Lung (tissue), 12 donors: ENCODE results near the gene SAG. TPM values are rescaled to one million over a fixed set of nuclear protein-coding genes. Genes with fewer than 3 reads are reported as not detected.

Experiments
- ATAC-seq: fragments of 200-7000 bp; cut with Tn5 transposase; one replicate; pipeline ENCODE4 v1.9.1; 2020; ENCODE audit warnings: moderate number of reproducible peaks; ENCODE audit not compliant: insufficient read depth, low FRiP score
- DNase-seq, 3 donors: peaks; one replicate each; pipeline ENCODE4 v3.0.0-alpha.2; 2013 to 2017
- H3K27ac ChIP-seq, 2 donors: one replicate each; pipeline ENCODE4 v1.5.1; 2013; ENCODE audit warnings: mild to moderate bottlenecking in 2 of 2, moderate library complexity in 2 of 2, control low read depth in 1 of 2, inconsistent platforms in 1 of 2, low read depth in 1 of 2, low read length in 1 of 2
- H3K27me3 ChIP-seq, 3 donors: one replicate each; pipeline ENCODE4 v1.5.1; 2013; ENCODE audit warnings: low read length in 2 of 3; ENCODE audit not compliant: control insufficient read depth in 3 of 3, insufficient read depth in 3 of 3
- H3K36me3 ChIP-seq, 4 donors: one replicate each; pipeline ENCODE4 v1.5.1; 2013; ENCODE audit warnings: low read length in 4 of 4, mild to moderate bottlenecking in 1 of 4, moderate library complexity in 1 of 4; ENCODE audit not compliant: control insufficient read depth in 4 of 4, insufficient read depth in 4 of 4
- H3K4me1 ChIP-seq, 5 donors: one replicate each; pipeline ENCODE4 v1.5.1; 2013; ENCODE audit warnings: low read length in 5 of 5, mild to moderate bottlenecking in 2 of 5, moderate library complexity in 1 of 5; ENCODE audit not compliant: control insufficient read depth in 5 of 5, insufficient read depth in 5 of 5
- H3K4me3 ChIP-seq: one replicate; pipeline ENCODE4 v1.5.1; 2013; ENCODE audit warnings: mild to moderate bottlenecking, control low read depth, moderate library complexity
- H3K9ac ChIP-seq, 2 donors: one replicate each; pipeline ENCODE4 v1.5.1; 2013; ENCODE audit warnings: low read length in 2 of 2, control low read depth in 1 of 2; ENCODE audit not compliant: insufficient read depth in 1 of 2
- H3K9me3 ChIP-seq, 4 donors: one replicate each; pipeline ENCODE4 v1.5.1; 2013; ENCODE audit warnings: low read length in 3 of 4, mild to moderate bottlenecking in 1 of 4, moderate library complexity in 1 of 4; ENCODE audit not compliant: control insufficient read depth in 4 of 4, insufficient read depth in 3 of 4
- WGBS, 2 donors: extraction: QIAGEN DNeasy Blood & Tissue Kit; methylation state at CpG; one replicate each; pipeline ENCODE4 v1.1.7; 2013; 5-methylcytosine and 5-hydroxymethylcytosine counted together
- polyA plus RNA-seq, 2 donors: library from polyadenylated mRNA; stranded (reverse); fragments of 200-250 nt; gene quantifications; one replicate each; pipeline ENCODE4 v1.2.1, GENCODE V29; 2013
- total RNA-seq, 2 donors: library from RNA; depleted of rRNA in 1 of 2; stranded (reverse); fragments of >200 nt in 1 of 2; gene quantifications; one replicate each; pipeline ENCODE4 v1.2.1, GENCODE V29; 2014 to 2021
- TF ChIP-seq, protein P1 (sequence below): IDR thresholded peaks from 2 replicates; pipeline ENCODE4 v1.5.1; 2012; ENCODE audit warnings: mild to moderate bottlenecking; ENCODE audit errors: control extremely low read depth, extremely low read depth
- donor health status: control.
- donor health status: control.
- donor health status: Bipolar disorder and iron deficiency.
- donor health status: healthy.
- donor health status: DM: yes; HTN: yes; CAD: no.

Gene SAG
- total and polyA plus RNA-seq, 4 donors: 0.03 to 0.46 (median 0.22) TPM; not detected in 1

DNA sequence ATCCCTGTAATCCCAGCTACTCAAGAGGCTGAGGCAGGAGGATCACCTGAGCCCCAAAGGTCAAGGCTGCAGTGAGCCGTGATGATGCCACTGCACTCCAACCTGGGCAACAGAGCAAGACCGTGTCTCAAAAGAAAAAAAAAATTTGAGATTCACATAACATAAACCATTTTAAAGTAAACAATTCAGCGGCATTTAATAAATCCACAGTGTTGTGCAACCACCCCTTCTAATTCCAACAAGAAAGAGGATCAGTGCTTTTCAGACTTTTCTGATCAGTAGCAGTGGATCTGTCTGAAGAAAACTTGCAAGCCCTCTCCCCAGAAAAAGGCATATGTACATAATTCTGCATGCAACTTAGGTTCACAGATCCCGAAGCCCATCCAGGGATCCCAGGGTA is 7.2 kb upstream of the SAG start:
- Histone ChIP-seq H3K36me3 (peaks cover 0 to 8% (median 0%) of the 10 kb centered on the region in 4 donors), H3K4me3 (no peak overlapping the region), H3K4me1 (peaks cover 0 to 4% (median 0%) of the 10 kb centered on the region in 5 donors), H3K27me3 (no peaks in the 10 kb centered on the region), H3K9me3 (no peaks in the 10 kb centered on the region), H3K27ac (no peak overlapping the region), H3K9ac (no peak overlapping the region)
- TF ChIP-seq, protein P1, sequence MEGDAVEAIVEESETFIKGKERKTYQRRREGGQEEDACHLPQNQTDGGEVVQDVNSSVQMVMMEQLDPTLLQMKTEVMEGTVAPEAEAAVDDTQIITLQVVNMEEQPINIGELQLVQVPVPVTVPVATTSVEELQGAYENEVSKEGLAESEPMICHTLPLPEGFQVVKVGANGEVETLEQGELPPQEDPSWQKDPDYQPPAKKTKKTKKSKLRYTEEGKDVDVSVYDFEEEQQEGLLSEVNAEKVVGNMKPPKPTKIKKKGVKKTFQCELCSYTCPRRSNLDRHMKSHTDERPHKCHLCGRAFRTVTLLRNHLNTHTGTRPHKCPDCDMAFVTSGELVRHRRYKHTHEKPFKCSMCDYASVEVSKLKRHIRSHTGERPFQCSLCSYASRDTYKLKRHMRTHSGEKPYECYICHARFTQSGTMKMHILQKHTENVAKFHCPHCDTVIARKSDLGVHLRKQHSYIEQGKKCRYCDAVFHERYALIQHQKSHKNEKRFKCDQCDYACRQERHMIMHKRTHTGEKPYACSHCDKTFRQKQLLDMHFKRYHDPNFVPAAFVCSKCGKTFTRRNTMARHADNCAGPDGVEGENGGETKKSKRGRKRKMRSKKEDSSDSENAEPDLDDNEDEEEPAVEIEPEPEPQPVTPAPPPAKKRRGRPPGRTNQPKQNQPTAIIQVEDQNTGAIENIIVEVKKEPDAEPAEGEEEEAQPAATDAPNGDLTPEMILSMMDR: no peak
- ATAC-seq (no peak), DNase-seq (peak in 2 of 3 donors; percentile 22 to 49)
- WGBS, 2 donors: 71 to 77% methylated on average over 4 of the region's 4 CpGs

DNA sequence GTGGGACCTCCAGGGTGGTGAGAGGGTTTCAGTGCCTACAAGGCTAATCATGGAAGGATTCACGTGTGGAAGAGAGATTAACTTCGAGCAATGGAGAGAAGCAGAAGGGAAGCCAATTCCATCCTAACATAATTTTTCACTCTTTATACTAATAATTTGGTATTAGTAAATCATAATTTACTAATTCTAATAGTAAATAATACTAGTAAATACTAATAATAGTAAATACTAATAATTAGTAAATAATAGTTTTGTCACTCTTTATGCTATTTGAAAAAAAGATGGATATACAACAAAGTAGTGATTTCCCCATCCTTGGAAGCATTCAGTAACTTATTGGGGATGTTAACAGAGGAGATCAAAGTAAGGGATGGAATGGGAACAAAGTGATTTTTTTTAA is 6.4 kb upstream of the SAG start:
- H3K9me3 ChIP-seq: no peaks in the 10 kb centered on the region
- no peak for ATAC-seq
- TF ChIP-seq, protein P1: no peak
- H3K27me3 ChIP-seq: no peaks in the 10 kb centered on the region
- no peak overlapping the region for H3K9ac ChIP-seq
- no peak for DNase-seq
- 86 to 91% methylated on average over 2 of the region's 2 CpGs for WGBS, 2 donors
- peaks cover 0 to 4% (median 0%) of the 10 kb centered on the region in 5 donors for H3K4me1 ChIP-seq
- H3K27ac ChIP-seq: no peak overlapping the region
- peaks cover 0 to 2% (median 0%) of the 10 kb centered on the region in 4 donors for H3K36me3 ChIP-seq
- no peak overlapping the region for H3K4me3 ChIP-seq

DNA sequence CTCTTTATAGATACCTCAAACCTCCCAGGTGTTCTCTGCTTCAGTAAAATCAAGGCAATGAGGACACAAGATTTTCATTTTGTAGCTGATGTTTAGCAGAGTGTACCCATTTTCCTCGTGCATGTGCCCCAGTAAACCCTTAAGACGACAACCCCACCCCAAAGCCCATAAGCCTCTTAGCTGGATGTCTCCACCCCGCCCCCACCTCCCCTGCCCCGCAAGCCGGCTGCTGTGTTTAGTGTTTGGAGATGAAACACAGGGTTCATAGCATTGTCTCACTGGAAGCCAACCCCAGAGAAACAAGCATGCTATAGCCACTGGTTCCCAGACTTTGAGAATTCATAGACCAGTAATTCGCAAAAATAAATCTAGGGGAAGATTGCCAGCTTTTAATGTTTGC is 5.8 kb upstream of the SAG start:
- Histone ChIP-seq H3K9me3 (no peaks in the 10 kb centered on the region), H3K4me3 (no peak overlapping the region), H3K4me1 (peaks cover 0 to 4% (median 0%) of the 10 kb centered on the region in 5 donors), H3K27ac (no peak overlapping the region), H3K36me3 (no peaks in the 10 kb centered on the region), H3K27me3 (no peaks in the 10 kb centered on the region), H3K9ac (no peak overlapping the region)
- peak in 1 of 3 donors; percentile 30 for DNase-seq
- 66 to 84% methylated on average over 6 of the region's 6 CpGs for WGBS, 2 donors
- TF ChIP-seq, protein P1: no peak
- ATAC-seq: no peak

DNA sequence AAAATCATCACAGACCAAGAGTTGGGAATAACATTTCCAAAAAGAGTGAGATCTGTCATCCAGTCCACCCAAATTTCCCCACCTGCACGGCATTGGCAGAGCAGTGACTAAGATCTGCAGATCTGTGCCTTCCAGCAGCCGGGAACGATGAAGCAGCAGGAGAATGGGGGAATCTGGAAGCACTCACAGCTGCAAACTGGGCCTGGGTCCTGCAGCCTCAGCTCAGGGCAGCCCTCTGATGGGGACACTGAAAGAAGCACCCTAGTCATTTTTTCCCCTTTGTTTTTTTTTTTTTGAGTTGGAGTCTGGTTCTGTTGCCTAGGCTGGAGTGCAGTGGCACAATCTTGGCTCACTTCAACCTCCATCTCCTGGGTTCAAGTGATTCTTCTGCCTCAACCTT is 4.4 kb upstream of the SAG start:
- ATAC-seq: no peak
- no peak overlapping the region for H3K9ac ChIP-seq
- TF ChIP-seq, protein P1: no peak

More for the DNA sequence above, 4.4 kb upstream of the SAG start:
- DNase-seq: no peak
- 93 to 95% methylated on average over 3 of the region's 3 CpGs for WGBS, 2 donors
- Histone ChIP-seq H3K27ac (no peak overlapping the region), H3K27me3 (no peaks in the 10 kb centered on the region), H3K4me3 (no peak overlapping the region), H3K9me3 (no peaks in the 10 kb centered on the region), H3K4me1 (peaks cover 0 to 4% (median 0%) of the 10 kb centered on the region in 5 donors), H3K36me3 (no peaks in the 10 kb centered on the region)
